Breast epithelium (tissue), 3 donors: Measurements from ENCODE around the gene ADSS2.
A peak's percentile ranks its signal among the peaks of the same experiment; 100 is the strongest.

Experiments used
- POLR2A ChIP-seq: fragments of 450-650 bp; IDR thresholded peaks from one replicate; pipeline ENCODE4 v1.6.1; 2016; ENCODE audit warnings: antibody characterized with exemption, mild to moderate bottlenecking, moderate library complexity
- TF ChIP-seq, protein P1 (sequence below), 3 donors: fragments of 450-650 bp; IDR thresholded peaks; one replicate each; pipeline ENCODE4 v1.5.1; 2016 to 2017; ENCODE audit warnings: antibody characterized with exemption in 3 of 3, mild to moderate bottlenecking in 3 of 3, moderate library complexity in 3 of 3

DNA sequence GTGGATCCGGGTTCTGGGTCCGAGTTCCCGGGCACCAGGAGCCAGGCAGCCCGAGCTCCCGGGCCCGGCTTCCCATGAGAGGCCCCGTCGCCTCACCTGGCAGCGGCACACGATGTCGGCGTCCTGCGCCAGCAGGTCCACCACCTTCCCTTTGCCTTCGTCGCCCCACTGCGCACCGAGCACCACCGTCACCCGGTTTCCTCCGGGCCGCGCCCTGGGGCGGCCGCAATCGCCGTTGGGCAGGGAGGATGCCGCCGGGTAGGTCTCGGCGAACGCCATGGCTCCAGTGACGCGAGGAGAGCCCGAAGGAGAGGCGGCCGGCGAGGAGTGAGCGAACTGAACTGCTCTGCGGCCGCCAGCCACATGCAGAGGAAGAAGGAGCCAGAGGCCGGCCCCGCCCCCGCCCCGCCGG is at the start of gene ADSS2:
- TF ChIP-seq, protein P1, sequence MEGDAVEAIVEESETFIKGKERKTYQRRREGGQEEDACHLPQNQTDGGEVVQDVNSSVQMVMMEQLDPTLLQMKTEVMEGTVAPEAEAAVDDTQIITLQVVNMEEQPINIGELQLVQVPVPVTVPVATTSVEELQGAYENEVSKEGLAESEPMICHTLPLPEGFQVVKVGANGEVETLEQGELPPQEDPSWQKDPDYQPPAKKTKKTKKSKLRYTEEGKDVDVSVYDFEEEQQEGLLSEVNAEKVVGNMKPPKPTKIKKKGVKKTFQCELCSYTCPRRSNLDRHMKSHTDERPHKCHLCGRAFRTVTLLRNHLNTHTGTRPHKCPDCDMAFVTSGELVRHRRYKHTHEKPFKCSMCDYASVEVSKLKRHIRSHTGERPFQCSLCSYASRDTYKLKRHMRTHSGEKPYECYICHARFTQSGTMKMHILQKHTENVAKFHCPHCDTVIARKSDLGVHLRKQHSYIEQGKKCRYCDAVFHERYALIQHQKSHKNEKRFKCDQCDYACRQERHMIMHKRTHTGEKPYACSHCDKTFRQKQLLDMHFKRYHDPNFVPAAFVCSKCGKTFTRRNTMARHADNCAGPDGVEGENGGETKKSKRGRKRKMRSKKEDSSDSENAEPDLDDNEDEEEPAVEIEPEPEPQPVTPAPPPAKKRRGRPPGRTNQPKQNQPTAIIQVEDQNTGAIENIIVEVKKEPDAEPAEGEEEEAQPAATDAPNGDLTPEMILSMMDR (IDR thresholded peaks at IDR 0.05): no peak
- TF ChIP-seq POLR2A: peak; percentile 70
